A549 (cell line): ENCODE data around the gene VIT. TPM values are rescaled to one million over a fixed set of nuclear protein-coding genes. Genes with fewer than 3 reads are reported as not detected.

Source experiments
- ATAC-seq, 2 experiments: fragments of 200-7000 bp in 1 of 2; fragments of >200 bp in 1 of 2; cut with Nextera tagmentation in 1 of 2; cut with Tn5 transposase in 1 of 2; 3 replicates each; pipeline versions ENCODE4 v1.8.0 to v1.9.1; 2018 to 2020; ENCODE audit warnings: mild to moderate bottlenecking in 1 of 2, moderate library complexity in 1 of 2
- CTCF ChIA-PET: fragments of 300-600 bp; sonication (Branson Sonifier 250); formaldehyde crosslinking; extraction: SDS; loops from one replicate; lab custom pipeline; 2021; ENCODE audit warnings: antibody characterized with exemption, inconsistent platforms; lab: Yijun Ruan, JAX
- POLR2A ChIA-PET: fragments of 350-600 bp; formaldehyde crosslinking; extraction: SDS; loops from one replicate; lab custom pipeline; 2021; ENCODE audit warnings: antibody characterized with exemption, inconsistent platforms; lab: Yijun Ruan, JAX
- DNase-seq, 2 experiments: peaks; one replicate each; pipeline versions ENCODE4 v3.0.0 to v3.0.0-alpha.2; 2011 to 2016; ENCODE audit warnings: low read depth in 1 of 2, low spot score in 1 of 2
- FAIRE-seq: peaks from 2 replicates; lab custom pipeline; 2011; peaks lifted over from hg19 to GRCh38; lab: Jason Lieb, UNC
- H3K27ac ChIP-seq, 2 experiments: fragments of >200 bp; sonication (Bioruptor Twin); formaldehyde crosslinking; 3 replicates each; pipeline ENCODE4 v1.5.1; 2016 to 2017
- H3K4me1 ChIP-seq: fragments of >200 bp; sonication (Bioruptor Twin); formaldehyde crosslinking; 3 replicates; pipeline ENCODE4 v1.6.1; 2016
- H3K4me2 ChIP-seq: fragments of >200 bp; sonication (Bioruptor Twin); formaldehyde crosslinking; 3 replicates; pipeline ENCODE4 v1.6.1; 2016
- H3K4me3 ChIP-seq: fragments of >200 bp; sonication (Bioruptor Twin); formaldehyde crosslinking; 3 replicates; pipeline ENCODE4 v1.5.1; 2016
- H3K9me3 ChIP-seq: fragments of >200 bp; sonication (Bioruptor Twin); formaldehyde crosslinking; 3 replicates; pipeline ENCODE4 v1.6.1; 2016
- CBX2 ChIP-seq: fragments of 200-600 bp; sonication (generic); IDR thresholded peaks from 2 replicates; pipeline ENCODE4 v1.6.1; 2016; ENCODE audit warnings: low read depth, mild to moderate bottlenecking, borderline replicate concordance
- CBX8 ChIP-seq: fragments of 200-600 bp; sonication (generic); IDR thresholded peaks from 2 replicates; pipeline ENCODE4 v1.6.1; 2016
- CEBPB ChIP-seq, 2 experiments: fragments of >200 bp in 1 of 2; sonication (Bioruptor Twin) in 1 of 2; formaldehyde crosslinking in 1 of 2; IDR thresholded peaks; 2 replicates each; pipeline ENCODE4 v1.6.1; 2012 to 2016
- FOXS1 ChIP-seq: fragments of 250-450 bp; sonication (Bioruptor Pico); IDR thresholded peaks from 2 replicates; pipeline ENCODE4 v1.5.0; 2020; ENCODE audit warnings: mild to moderate bottlenecking, moderate library complexity
- HOXA7 ChIP-seq: fragments of 250-450 bp; sonication (Bioruptor Pico); IDR thresholded peaks from 2 replicates; pipeline ENCODE4 v1.5.0; 2020; ENCODE audit warnings: mild to moderate bottlenecking, moderate library complexity
- HOXB13 ChIP-seq: fragments of 250-450 bp; sonication (Bioruptor Pico); IDR thresholded peaks from 2 replicates; pipeline ENCODE4 v1.5.0; 2020; ENCODE audit warnings: low read depth, mild to moderate bottlenecking, moderate library complexity
- HOXB5 ChIP-seq: fragments of 250-450 bp; sonication (Bioruptor Pico); IDR thresholded peaks from 2 replicates; pipeline ENCODE4 v1.5.0; 2020; ENCODE audit warnings: mild to moderate bottlenecking, moderate library complexity
- KDM1A ChIP-seq: fragments of 200-600 bp; sonication (generic); IDR thresholded peaks from 2 replicates; pipeline ENCODE4 v1.6.1; 2016; ENCODE audit warnings: low read depth, mild to moderate bottlenecking
- NPAS2 ChIP-seq: fragments of 250-450 bp; sonication (Bioruptor Pico); IDR thresholded peaks from 2 replicates; pipeline ENCODE4 v1.8.0; 2022; ENCODE audit warnings: mild to moderate bottlenecking, moderate library complexity, borderline replicate concordance
- RAD21 ChIP-seq, 2 experiments: fragments of >200 bp in 1 of 2; sonication (Bioruptor Twin) in 1 of 2; formaldehyde crosslinking in 1 of 2; IDR thresholded peaks in 1 of 2; conservative IDR thresholded peaks in 1 of 2; 2 replicates in 1 of 2; 3 replicates in 1 of 2; pipeline ENCODE4 v1.6.1; 2012 to 2018; ENCODE audit warnings: inconsistent platforms in 1 of 2
- SMC3 ChIP-seq: fragments of >200 bp; sonication (Bioruptor Twin); formaldehyde crosslinking; IDR thresholded peaks from 3 replicates; pipeline ENCODE4 v1.6.1; 2018; ENCODE audit warnings: inconsistent platforms
- SREBF2 ChIP-seq: fragments of 450-650 bp; IDR thresholded peaks from 2 replicates; pipeline ENCODE4 v1.6.1; 2014; ENCODE audit warnings: mild to moderate bottlenecking, moderate library complexity
- TP53 ChIP-seq: fragments of 250-450 bp; sonication (Bioruptor Pico); IDR thresholded peaks from 2 replicates; pipeline ENCODE4 v1.5.0; 2021; ENCODE audit warnings: mild to moderate bottlenecking, moderate library complexity
- WGBS: methylation state at CpG from one replicate; pipeline ENCODE4 v1.1.6; 2017; ENCODE audit errors: missing lambda C conversion rate; 5-methylcytosine and 5-hydroxymethylcytosine counted together
- polyA plus RNA-seq, 4 experiments: library from polyadenylated mRNA; depleted of rRNA in 3 of 4; stranded (reverse); fragments of >200 nt; fragmentation: RNase III in 1 of 4; extraction: RNeasy Plus Mini Kit Qiagen cat#74134 plus additional on column Dnase treatment in 1 of 4; gene quantifications; 2 replicates in 3 of 4; 3 replicates in 1 of 4; pipeline ENCODE4 v1.2.3, GENCODE V29; 2011 to 2017
- TF ChIP-seq, protein P1 (sequence below): IDR thresholded peaks from 2 replicates; pipeline ENCODE4 v1.6.1; 2012
- TF ChIP-seq, protein P2 (sequence below): fragments of >200 bp; sonication (Bioruptor Twin); formaldehyde crosslinking; IDR thresholded peaks from 3 replicates; pipeline ENCODE4 v1.5.1; 2016
- TF ChIP-seq, protein P3 (sequence below): fragments of 450-650 bp; IDR thresholded peaks from 2 replicates; pipeline ENCODE4 v1.6.1; 2014; ENCODE audit warnings: antibody characterized with exemption
- TF ChIP-seq, protein P4 (sequence below): fragments of >200 bp; sonication (Bioruptor Twin); formaldehyde crosslinking; IDR thresholded peaks from 2 replicates; pipeline ENCODE4 v1.6.1; 2016
- TF ChIP-seq, protein P5 (sequence below): fragments of >200 bp; sonication (Bioruptor Twin); formaldehyde crosslinking; IDR thresholded peaks from 3 replicates; pipeline ENCODE4 v1.6.1; 2016

VIT gene
- polyA plus RNA-seq, 2 of the 4 experiments (the other 2 are of a cell fraction), result not detected

DNA sequence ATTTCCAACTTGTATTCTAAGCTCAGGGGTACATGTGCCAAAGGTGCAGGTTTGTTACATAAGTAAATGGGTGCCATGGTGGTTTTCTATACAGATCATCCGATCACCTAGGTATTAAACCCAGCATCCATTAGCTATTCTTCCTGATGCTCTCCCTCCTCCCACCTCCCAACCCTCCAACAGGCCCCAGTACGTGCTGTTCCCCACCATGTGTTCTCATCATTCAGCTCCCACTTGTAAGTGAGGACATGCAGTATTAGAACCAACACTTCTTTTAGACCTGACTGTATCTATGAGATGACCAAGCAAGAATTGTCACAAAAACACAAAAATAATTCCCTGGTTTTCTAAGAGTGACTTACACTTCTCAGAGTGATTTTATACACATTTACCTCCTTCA, 83.0 kb downstream of the VIT start:
- ChIA-PET CTCF (interaction anchor here (0.7 to 10.2 kb wide), 18 partner anchors 11 to 363 kb away, joined by 3 to 192 read pairs (median 3); no protein-coding TSS in a partner anchor), POLR2A (no interaction called here)
- Histone ChIP-seq H3K4me1 (no peaks in the 10 kb centered on the region), H3K4me3 (no peak overlapping the region), H3K27ac (no peak overlapping the region), H3K9me3 (no peaks in the 10 kb centered on the region), H3K4me2 (no peak overlapping the region; the same call in 2 of the 3 replicates)
- FAIRE-seq, result no peak
- no peak for ATAC-seq
- no peak for DNase-seq
- 63% methylated on average over 2 of the region's 2 CpGs for WGBS
- TF ChIP-seq CEBPB (IDR thresholded peaks at IDR 0.05) (no peak), TP53 (CRISPR knock-in tag) (no peak), RAD21 (conservative IDR thresholded peaks at IDR 0.05 in 1 of 2, IDR thresholded peaks at IDR 0.05 in 1 of 2) (no peak), FOXS1 (CRISPR knock-in tag) (no peak), HOXA7 (CRISPR knock-in tag) (no peak), HOXB5 (CRISPR knock-in tag) (no peak), KDM1A (no peak)
- TF ChIP-seq, protein P1, sequence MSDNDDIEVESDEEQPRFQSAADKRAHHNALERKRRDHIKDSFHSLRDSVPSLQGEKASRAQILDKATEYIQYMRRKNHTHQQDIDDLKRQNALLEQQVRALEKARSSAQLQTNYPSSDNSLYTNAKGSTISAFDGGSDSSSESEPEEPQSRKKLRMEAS, result no peak
- TF ChIP-seq, protein P2, sequence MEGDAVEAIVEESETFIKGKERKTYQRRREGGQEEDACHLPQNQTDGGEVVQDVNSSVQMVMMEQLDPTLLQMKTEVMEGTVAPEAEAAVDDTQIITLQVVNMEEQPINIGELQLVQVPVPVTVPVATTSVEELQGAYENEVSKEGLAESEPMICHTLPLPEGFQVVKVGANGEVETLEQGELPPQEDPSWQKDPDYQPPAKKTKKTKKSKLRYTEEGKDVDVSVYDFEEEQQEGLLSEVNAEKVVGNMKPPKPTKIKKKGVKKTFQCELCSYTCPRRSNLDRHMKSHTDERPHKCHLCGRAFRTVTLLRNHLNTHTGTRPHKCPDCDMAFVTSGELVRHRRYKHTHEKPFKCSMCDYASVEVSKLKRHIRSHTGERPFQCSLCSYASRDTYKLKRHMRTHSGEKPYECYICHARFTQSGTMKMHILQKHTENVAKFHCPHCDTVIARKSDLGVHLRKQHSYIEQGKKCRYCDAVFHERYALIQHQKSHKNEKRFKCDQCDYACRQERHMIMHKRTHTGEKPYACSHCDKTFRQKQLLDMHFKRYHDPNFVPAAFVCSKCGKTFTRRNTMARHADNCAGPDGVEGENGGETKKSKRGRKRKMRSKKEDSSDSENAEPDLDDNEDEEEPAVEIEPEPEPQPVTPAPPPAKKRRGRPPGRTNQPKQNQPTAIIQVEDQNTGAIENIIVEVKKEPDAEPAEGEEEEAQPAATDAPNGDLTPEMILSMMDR, result no peak
- TF ChIP-seq, protein P3, sequence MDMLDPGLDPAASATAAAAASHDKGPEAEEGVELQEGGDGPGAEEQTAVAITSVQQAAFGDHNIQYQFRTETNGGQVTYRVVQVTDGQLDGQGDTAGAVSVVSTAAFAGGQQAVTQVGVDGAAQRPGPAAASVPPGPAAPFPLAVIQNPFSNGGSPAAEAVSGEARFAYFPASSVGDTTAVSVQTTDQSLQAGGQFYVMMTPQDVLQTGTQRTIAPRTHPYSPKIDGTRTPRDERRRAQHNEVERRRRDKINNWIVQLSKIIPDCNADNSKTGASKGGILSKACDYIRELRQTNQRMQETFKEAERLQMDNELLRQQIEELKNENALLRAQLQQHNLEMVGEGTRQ, result no peak

DNA sequence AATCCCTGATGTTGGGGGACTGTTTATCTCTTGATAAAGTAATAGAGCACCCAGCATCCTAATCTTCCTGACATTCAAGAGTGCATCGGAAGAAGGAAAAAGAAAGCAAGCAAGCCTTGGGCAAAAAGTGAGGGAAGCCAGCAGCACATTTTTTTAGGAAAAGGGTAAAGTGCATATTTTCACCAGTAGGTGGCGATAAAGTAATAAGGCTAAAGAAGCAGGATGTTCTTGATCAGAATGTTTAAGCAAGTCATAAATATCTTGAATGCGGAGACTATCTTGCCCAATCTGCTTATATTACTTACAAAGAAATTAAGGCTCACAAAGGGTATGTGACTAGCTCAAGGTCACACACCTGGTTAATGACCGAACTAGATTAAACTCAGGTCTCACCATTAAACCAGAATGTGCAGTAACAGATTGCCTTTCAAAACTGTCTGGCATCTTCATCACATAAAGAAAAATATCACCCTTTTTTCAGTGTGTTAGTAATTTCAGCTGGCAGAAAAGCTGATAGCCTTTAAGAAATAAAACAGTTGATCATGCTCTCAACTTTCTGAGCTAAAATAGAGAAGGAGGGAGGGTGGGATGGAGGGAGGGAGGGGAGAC, 83.8 kb downstream of the VIT start:
- no peak for FAIRE-seq
- no peaks in the 10 kb centered on the region for H3K4me1 ChIP-seq
- POLR2A ChIA-PET, result no interaction called here
- DNase-seq, result peak; percentile 58 to 71
- H3K27ac ChIP-seq, result no peak overlapping the region
- CTCF ChIA-PET, result interaction anchor here (0.7 to 10.2 kb wide), 15 partner anchors 12 to 398 kb away, joined by 3 to 192 read pairs (median 4); no protein-coding TSS in a partner anchor
- H3K4me3 ChIP-seq, result no peak overlapping the region
- H3K4me2 ChIP-seq, result peak overlapping the region; percentile 46
- ATAC-seq, result peak in 1 of 2 experiments; percentile 73; a peak in 3 of 6 replicates
- no peaks in the 10 kb centered on the region for H3K9me3 ChIP-seq
- 2% methylated on average over 4 of the region's 4 CpGs for WGBS
- TF ChIP-seq SMC3, result peak; percentile 73
- TF ChIP-seq RAD21 (conservative IDR thresholded peaks at IDR 0.05 in 1 of 2, IDR thresholded peaks at IDR 0.05 in 1 of 2), result peak; percentile 85 to 89
- TF ChIP-seq, protein P4, sequence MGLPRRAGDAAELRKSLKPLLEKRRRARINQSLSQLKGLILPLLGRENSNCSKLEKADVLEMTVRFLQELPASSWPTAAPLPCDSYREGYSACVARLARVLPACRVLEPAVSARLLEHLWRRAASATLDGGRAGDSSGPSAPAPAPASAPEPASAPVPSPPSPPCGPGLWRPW, result no peak
- TF ChIP-seq, protein P2, result peak; percentile 94
- TF ChIP-seq, all 56 proteins: peak for 3

DNA sequence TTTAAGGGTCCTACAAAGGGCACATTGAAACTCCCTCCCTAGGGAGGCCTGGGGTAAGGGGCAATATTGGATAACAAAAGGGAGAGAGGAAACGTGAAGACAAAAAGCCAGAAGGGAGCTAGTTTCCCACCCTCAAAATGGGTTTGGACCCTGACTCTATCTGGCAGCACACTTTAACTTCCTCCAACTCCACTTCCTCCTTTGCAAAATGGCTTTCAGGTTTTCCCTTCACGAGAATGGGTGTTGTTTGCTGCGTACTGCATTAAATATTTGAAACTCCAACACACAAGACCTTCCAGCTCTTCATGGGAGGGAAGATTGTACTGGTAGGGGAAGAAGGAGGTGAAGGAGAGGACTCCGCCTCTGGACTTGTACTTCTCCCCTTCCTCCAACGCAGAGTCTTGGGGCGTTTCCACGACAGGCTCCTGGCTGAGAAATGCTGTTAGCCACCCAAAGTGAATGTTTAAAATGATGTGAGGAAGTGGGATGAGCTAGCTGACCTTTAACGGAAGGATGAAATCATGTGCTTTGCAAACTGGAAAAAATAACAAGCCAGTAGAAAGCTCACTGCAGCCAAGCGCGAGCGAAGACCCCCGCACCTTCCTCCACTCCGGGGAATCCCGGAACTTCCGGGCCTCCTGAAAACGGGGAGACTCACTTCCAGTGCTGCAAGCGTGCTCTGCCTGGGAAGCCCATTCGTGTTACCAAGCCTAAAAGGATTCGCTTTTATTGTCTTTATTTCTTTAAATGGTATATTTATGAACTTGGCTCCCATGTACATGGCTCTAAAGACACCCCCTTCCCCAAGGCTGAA, 85.6 kb downstream of the VIT start:
- no peak for ATAC-seq
- POLR2A ChIA-PET, result no interaction called here
- Histone ChIP-seq H3K9me3 (no peaks in the 10 kb centered on the region), H3K4me1 (no peaks in the 10 kb centered on the region), H3K4me3 (no peak overlapping the region), H3K27ac (no peak overlapping the region), H3K4me2 (no peak overlapping the region)
- FAIRE-seq, result no peak
- 66% methylated on average over 19 of the region's 19 CpGs for WGBS
- CTCF ChIA-PET, result interaction anchor here (0.7 to 10.2 kb wide), 7 partner anchors 14 to 673 kb away, joined by 3 to 192 read pairs (median 4); no protein-coding TSS in a partner anchor
- DNase-seq, result no peak
- TF ChIP-seq NPAS2 (CRISPR knock-in tag) (no peak), SREBF2 (no peak), HOXB13 (no peak), HOXA7 (CRISPR knock-in tag) (no peak), CBX8 (no peak), RAD21 (conservative IDR thresholded peaks at IDR 0.05 in 1 of 2, IDR thresholded peaks at IDR 0.05 in 1 of 2) (no peak), CBX2 (no peak)
- TF ChIP-seq, protein P5, sequence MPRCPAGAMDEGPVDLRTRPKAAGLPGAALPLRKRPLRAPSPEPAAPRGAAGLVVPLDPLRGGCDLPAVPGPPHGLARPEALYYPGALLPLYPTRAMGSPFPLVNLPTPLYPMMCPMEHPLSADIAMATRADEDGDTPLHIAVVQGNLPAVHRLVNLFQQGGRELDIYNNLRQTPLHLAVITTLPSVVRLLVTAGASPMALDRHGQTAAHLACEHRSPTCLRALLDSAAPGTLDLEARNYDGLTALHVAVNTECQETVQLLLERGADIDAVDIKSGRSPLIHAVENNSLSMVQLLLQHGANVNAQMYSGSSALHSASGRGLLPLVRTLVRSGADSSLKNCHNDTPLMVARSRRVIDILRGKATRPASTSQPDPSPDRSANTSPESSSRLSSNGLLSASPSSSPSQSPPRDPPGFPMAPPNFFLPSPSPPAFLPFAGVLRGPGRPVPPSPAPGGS, result no peak
